Neutrophil (primary cell): ENCODE results near the gene MRNIP.

ENCODE experiments used
- H3K27ac ChIP-seq: fragments of 200-600 bp; sonication (generic); 2 replicates; pipeline ENCODE4 v1.5.1; 2016; ENCODE audit warnings: mild to moderate bottlenecking, moderate library complexity
- H3K27me3 ChIP-seq: fragments of 200-600 bp; sonication (generic); 2 replicates; pipeline ENCODE4 v1.6.0; 2016; ENCODE audit warnings: mild to moderate bottlenecking
- H3K36me3 ChIP-seq: fragments of 200-600 bp; sonication (generic); 2 replicates; pipeline ENCODE4 v1.5.1; 2017
- H3K4me1 ChIP-seq, 2 experiments: fragments of 200-600 bp in 1 of 2; sonication (generic) in 1 of 2; 1 replicate in 1 of 2; 2 replicates in 1 of 2; pipeline versions ENCODE4 v1.5.1 to v1.6.1; 2013 to 2016; ENCODE audit warnings: low read depth in 1 of 2, low read length in 1 of 2, mild to moderate bottlenecking in 1 of 2, moderate library complexity in 1 of 2; ENCODE audit not compliant: control insufficient read depth in 1 of 2, insufficient read depth in 1 of 2
- H3K4me3 ChIP-seq, 2 experiments: fragments of 200-600 bp in 1 of 2; sonication (generic) in 1 of 2; 1 replicate in 1 of 2; 2 replicates in 1 of 2; pipeline ENCODE4 v1.5.1; 2013 to 2016; ENCODE audit warnings: low read depth in 1 of 2, low read length in 1 of 2, mild to moderate bottlenecking in 1 of 2, moderate library complexity in 1 of 2
- H3K9me3 ChIP-seq: fragments of 200-600 bp; sonication (generic); 2 replicates; pipeline ENCODE4 v1.5.1; 2016
- TF ChIP-seq, protein P1 (sequence below): fragments of 200-600 bp; sonication (generic); IDR thresholded peaks from 2 replicates; pipeline ENCODE4 v1.5.1; 2016; ENCODE audit warnings: antibody characterized with exemption

MRNIP gene

DNA sequence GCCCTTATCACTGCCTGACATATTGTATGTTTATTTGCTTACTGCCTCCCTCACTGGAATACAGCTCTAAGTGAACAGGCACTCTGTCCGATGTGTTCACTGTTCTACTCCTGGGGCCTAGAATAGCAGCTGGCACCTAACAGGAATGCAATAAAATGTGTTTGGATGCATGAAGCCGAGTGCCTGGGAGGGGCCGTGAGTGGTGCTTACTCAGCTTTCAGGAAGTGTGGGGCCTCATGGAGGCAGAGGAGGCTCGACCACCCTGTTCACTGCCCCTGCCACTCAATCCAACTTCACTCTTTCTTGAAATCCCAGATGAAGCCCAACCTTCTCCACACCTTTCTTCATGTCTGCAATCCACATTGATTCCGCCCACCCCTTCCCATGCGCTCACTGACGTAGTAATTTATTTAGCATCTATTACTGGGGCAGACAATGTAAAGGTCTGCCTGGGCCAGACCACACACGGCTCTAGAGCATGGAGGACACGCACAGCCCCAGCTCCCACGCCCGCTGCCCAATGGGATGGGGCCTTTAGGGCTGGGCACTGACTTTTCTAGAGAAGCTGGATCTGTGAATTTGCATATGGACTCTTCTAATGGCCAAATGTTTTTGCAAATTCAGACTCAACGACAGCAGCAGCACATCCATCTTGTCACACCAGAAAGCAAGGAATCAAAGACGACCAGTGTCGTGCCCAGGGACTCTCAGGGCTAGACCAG lies 27.7 kb upstream of the MRNIP start:
- H3K4me3 ChIP-seq: no peak overlapping the region
- no peak overlapping the region for H3K27ac ChIP-seq
- no peaks in the 10 kb centered on the region for H3K4me1 ChIP-seq
- TF ChIP-seq, protein P1, sequence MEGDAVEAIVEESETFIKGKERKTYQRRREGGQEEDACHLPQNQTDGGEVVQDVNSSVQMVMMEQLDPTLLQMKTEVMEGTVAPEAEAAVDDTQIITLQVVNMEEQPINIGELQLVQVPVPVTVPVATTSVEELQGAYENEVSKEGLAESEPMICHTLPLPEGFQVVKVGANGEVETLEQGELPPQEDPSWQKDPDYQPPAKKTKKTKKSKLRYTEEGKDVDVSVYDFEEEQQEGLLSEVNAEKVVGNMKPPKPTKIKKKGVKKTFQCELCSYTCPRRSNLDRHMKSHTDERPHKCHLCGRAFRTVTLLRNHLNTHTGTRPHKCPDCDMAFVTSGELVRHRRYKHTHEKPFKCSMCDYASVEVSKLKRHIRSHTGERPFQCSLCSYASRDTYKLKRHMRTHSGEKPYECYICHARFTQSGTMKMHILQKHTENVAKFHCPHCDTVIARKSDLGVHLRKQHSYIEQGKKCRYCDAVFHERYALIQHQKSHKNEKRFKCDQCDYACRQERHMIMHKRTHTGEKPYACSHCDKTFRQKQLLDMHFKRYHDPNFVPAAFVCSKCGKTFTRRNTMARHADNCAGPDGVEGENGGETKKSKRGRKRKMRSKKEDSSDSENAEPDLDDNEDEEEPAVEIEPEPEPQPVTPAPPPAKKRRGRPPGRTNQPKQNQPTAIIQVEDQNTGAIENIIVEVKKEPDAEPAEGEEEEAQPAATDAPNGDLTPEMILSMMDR: no peak
- no peaks in the 10 kb centered on the region for H3K27me3 ChIP-seq
- H3K9me3 ChIP-seq: no peaks in the 10 kb centered on the region
- peaks cover 73% of the 10 kb centered on the region for H3K36me3 ChIP-seq

DNA sequence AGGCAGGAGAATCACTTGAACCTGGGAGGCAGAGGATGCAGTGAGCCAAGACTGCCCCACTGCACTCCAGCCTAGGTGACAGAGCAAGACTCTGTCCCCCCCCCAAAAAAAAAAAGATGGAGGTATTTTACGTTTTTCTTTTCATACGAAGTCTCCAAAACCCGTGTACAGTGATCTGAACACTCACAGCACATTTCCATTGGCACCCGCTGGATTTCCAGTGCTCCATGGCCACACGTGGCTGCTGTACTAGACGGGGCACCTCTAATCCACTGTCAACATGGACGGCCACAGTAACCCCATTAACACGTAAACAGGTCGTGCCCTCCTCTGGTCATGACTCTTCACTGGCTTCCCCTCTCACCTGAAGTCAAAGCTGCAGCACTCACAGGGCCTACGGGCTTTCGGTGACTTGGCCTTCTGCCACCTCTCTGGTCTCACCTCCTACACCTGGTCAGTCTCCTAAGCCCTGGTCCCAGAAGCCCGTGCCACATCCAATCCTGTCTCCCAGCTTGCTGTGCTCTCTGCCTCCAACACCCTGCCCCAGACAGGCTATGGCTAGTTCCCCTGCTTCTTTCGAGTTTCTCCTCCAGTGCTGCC lies 27.0 kb upstream of the MRNIP start:
- Histone ChIP-seq H3K4me1 (no peaks in the 10 kb centered on the region), H3K27me3 (no peaks in the 10 kb centered on the region), H3K4me3 (no peak overlapping the region), H3K27ac (no peak overlapping the region), H3K9me3 (no peaks in the 10 kb centered on the region), H3K36me3 (peaks cover 72% of the 10 kb centered on the region)
- TF ChIP-seq, protein P1: no peak

DNA sequence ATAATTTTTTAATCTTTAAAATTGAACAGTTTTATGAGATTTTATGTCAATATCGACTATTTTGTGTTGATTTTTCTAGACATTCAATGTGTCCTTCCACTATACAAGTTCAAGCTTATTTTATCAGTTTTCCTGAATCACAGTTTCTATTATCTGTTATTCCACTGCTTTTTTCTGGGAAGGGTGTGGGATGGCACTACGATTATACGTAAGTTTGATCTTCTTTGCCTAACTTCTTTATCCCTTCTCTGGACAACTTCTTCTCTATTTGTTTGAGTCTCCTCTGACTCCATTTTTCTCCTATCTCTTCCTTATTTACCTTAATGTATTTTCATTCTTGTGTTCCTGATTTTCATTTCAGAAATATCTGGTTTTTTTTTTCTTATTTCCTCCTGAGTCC lies 24.5 kb upstream of the MRNIP start:
- no peaks in the 10 kb centered on the region for H3K4me1 ChIP-seq
- no peaks in the 10 kb centered on the region for H3K9me3 ChIP-seq
- no peaks in the 10 kb centered on the region for H3K27me3 ChIP-seq
- H3K4me3 ChIP-seq: no peak overlapping the region
- no peak overlapping the region for H3K27ac ChIP-seq
- peaks cover 72% of the 10 kb centered on the region for H3K36me3 ChIP-seq
- TF ChIP-seq, protein P1: no peak

DNA sequence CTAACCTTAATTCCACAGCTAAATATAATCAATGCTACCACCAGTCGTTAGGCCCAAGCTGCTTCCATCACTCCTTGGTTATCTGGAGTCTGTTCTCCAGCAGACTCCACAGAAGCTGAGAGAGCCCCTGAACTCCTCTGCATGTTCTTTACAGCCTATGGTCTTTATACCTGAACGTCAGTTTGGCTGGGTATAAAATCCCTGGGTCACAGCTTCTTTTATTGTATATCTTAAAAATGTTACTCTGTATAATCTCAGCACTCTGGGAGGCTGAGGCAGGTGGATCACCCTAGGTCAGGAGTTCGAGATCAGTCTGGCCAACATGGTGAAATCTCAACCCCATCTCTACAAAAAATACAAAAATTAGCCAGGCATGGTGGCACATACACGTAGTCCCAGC lies 23.7 kb upstream of the MRNIP start:
- no peak overlapping the region for H3K27ac ChIP-seq
- TF ChIP-seq, protein P1: no peak
- H3K4me1 ChIP-seq: no peaks in the 10 kb centered on the region
- no peaks in the 10 kb centered on the region for H3K27me3 ChIP-seq
- H3K9me3 ChIP-seq: no peaks in the 10 kb centered on the region
- peaks cover 70% of the 10 kb centered on the region for H3K36me3 ChIP-seq
- no peak overlapping the region for H3K4me3 ChIP-seq

DNA sequence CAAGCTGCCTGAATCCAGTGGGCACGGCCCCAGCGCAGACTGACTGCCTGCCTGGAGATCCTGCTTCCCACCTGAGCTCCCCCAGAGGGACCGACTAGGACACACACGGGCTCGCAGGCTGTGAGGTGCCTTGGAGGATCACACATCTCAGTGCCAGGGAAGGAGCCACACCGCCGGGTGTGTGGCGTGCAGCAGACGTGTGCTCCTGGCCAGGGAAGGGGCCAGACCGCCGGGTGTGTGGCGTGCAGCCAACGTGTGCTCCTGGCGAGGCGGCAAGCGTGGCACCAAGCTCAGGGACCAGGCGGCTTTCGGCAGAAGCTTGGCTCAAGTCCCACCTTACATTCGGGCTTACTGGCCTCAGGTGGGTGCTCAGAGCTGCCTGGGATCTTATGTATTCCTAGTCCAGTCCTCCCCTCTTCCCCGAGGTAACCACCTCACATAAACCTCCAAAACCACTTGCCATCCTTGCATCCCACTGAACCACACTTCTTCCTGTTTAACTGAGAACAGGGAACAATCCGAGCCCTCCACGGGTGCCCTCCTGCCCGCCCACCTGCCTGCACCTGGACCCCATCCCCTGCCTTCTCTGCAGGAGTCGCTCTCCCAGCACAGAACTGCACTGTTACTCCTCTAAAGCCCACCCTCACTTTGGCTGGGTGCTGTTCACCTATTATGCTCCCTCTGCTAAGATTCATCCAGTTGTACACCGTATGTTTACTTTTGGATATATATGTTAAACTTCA lies 22.4 kb upstream of the MRNIP start:
- Histone ChIP-seq H3K27ac (no peak overlapping the region), H3K36me3 (peaks cover 62% of the 10 kb centered on the region)
- TF ChIP-seq, protein P1: no peak

More for the DNA sequence above, 22.4 kb upstream of the MRNIP start:
- no peaks in the 10 kb centered on the region for H3K27me3 ChIP-seq
- no peak overlapping the region for H3K4me3 ChIP-seq
- no peaks in the 10 kb centered on the region for H3K4me1 ChIP-seq
- H3K9me3 ChIP-seq: no peaks in the 10 kb centered on the region
